Panc1 (cell line): ENCODE measurements around the gene GRK3. TPM values are rescaled to one million over a fixed set of nuclear protein-coding genes. Genes with fewer than 3 reads are reported as not detected.

Experiments used
- ATAC-seq: fragments of 200-7000 bp; cut with Tn5 transposase; 2 replicates; pipeline ENCODE4 v1.9.1; 2020; ENCODE audit warnings: mild to moderate bottlenecking, moderate library complexity
- BruUV-seq: library from RNA; stranded (reverse); fragments of 400-500 nt; replicated peaks from 2 replicates; lab custom pipeline; 2021; lab: Mats Ljungman, UMichigan
- CTCF ChIA-PET: fragments of 300-600 bp; sonication (Branson Sonifier 250); formaldehyde crosslinking; loops from one replicate; lab custom pipeline; 2022; ENCODE audit warnings: antibody characterized with exemption; lab: Charles Lee
- POLR2A ChIA-PET: fragments of 300-600 bp; sonication (Branson Sonifier 250); formaldehyde crosslinking; loops from one replicate; lab custom pipeline; 2022; ENCODE audit warnings: antibody characterized with exemption; lab: Charles Lee
- DNase-seq: peaks from one replicate; pipeline ENCODE4 v3.0.0-alpha.2; 2010; ENCODE audit warnings: low read depth, low spot score
- H3K27ac ChIP-seq: 2 replicates; pipeline ENCODE4 v1.5.1; 2011; ENCODE audit warnings: mild to moderate bottlenecking, low read length, inconsistent platforms
- H3K27me3 ChIP-seq: fragments of 200-500 bp; sonication (Bioruptor generic); 2 replicates; pipeline ENCODE4 v1.6.0; 2014; ENCODE audit warnings: low read length, inconsistent platforms; ENCODE audit not compliant: control insufficient read depth, insufficient read depth
- H3K36me3 ChIP-seq: fragments of 200-500 bp; sonication (Bioruptor generic); 2 replicates; pipeline ENCODE4 v1.5.1; 2014; ENCODE audit warnings: inconsistent platforms, mild to moderate bottlenecking, low read length, moderate library complexity; ENCODE audit not compliant: control insufficient read depth, insufficient read depth
- H3K4me1 ChIP-seq: 2 replicates; pipeline ENCODE4 v1.5.1; 2011; ENCODE audit warnings: inconsistent platforms, mild to moderate bottlenecking, low read length, moderate library complexity; ENCODE audit not compliant: control insufficient read depth, insufficient read depth
- H3K4me3 ChIP-seq, 2 experiments: 2 replicates each; pipeline ENCODE4 v1.5.1; 2011 to 2012; ENCODE audit warnings: low read depth in 2 of 2, low read length in 2 of 2, mild to moderate bottlenecking in 2 of 2, inconsistent platforms in 1 of 2, moderate library complexity in 1 of 2
- H3K9me3 ChIP-seq: fragments of 200-500 bp; sonication (Bioruptor generic); 2 replicates; pipeline ENCODE4 v1.5.1; 2014; ENCODE audit warnings: low read depth, mild to moderate bottlenecking, inconsistent platforms, low read length, moderate library complexity; ENCODE audit not compliant: control insufficient read depth, insufficient read depth
- CTCF ChIP-seq: fragments of 450-650 bp; IDR thresholded peaks from 2 replicates; pipeline ENCODE4 v1.5.1; 2017; ENCODE audit warnings: mild to moderate bottlenecking
- POLR2AphosphoS5 ChIP-seq: IDR thresholded peaks from 2 replicates; pipeline ENCODE4 v1.6.1; 2012; ENCODE audit warnings: mild to moderate bottlenecking, low read depth, low read length, moderate library complexity
- REST ChIP-seq, 2 experiments: IDR thresholded peaks; 2 replicates each; pipeline ENCODE4 v1.6.1; 2011 to 2012; ENCODE audit warnings: low read depth in 2 of 2, control low read depth in 1 of 2, low read length in 1 of 2, mild to moderate bottlenecking in 1 of 2, moderate library complexity in 1 of 2; ENCODE audit not compliant: insufficient read depth in 1 of 2
- SIN3A ChIP-seq: IDR thresholded peaks from 2 replicates; pipeline ENCODE4 v1.6.1; 2012; ENCODE audit warnings: low read depth, mild to moderate bottlenecking, low read length, moderate library complexity, borderline replicate concordance; ENCODE audit not compliant: insufficient read depth
- TCF7L2 ChIP-seq: IDR thresholded peaks from 2 replicates; pipeline ENCODE4 v1.6.1; 2011; ENCODE audit warnings: mild to moderate bottlenecking, low read depth, low read length, inconsistent platforms
- in situ Hi-C: cut with HindIII; loops from 2 replicates; pipeline ENCODE4 v1.10.0; 2016; ENCODE audit warnings: low sequenced_read_pairs, low pct_unique_long_range_greater_than_20kb
- intact Hi-C: fragments of 100-400 bp; cut with micrococcal nuclease; formaldehyde crosslinking; loops from one replicate; pipeline ENCODE4 v1.10.0; 2022; ENCODE audit not compliant: unreplicated experiment
- total RNA-seq: library from RNA; stranded (reverse); gene quantifications from one replicate; pipeline ENCODE4 v1.2.1, GENCODE V29; 2021; ENCODE audit not compliant: unreplicated experiment

The GRK3 gene
- total RNA-seq, 1 experiment from 2014 or later: 12.0 TPM

- Histone ChIP-seq H3K27ac (no peak overlapping the region), H3K27me3 (no peaks in the 10 kb centered on the region), H3K36me3 (no peaks in the 10 kb centered on the region), H3K4me3 (no peak overlapping the region), H3K9me3 (no peaks in the 10 kb centered on the region), H3K4me1 (no peaks in the 10 kb centered on the region)
- intact Hi-C loops (no loop called here), in situ Hi-C loops (no loop called here)
- no peak for ATAC-seq
- TF ChIP-seq POLR2AphosphoS5 (no peak), TCF7L2 (no peak), CTCF (no peak), SIN3A (no peak), REST (IDR thresholded peaks at IDR 0.05; ENCODE audit: insufficient read depth in 1 of 2, low read depth in 2 of 2, low read length in 1 of 2) (no peak)
- POLR2A ChIA-PET: no interaction called here
- CTCF ChIA-PET: no interaction called here
- DNase-seq: no peak
- BruUV-seq: no TSS peak
These were observed 21.6 kb upstream of the GRK3 start for GRCh38 chr22:25542720-25543402.

GRCh38 chr22:25545146-25545545 is 19.3 kb upstream of the GRK3 start:
- no peak overlapping the region for H3K4me3 ChIP-seq
- H3K27ac ChIP-seq: no peak overlapping the region
- H3K9me3 ChIP-seq: no peaks in the 10 kb centered on the region
- DNase-seq (no peak), ATAC-seq (no peak)
- TF ChIP-seq REST (IDR thresholded peaks at IDR 0.05; ENCODE audit: insufficient read depth in 1 of 2, low read depth in 2 of 2, low read length in 1 of 2) (no peak), POLR2AphosphoS5 (no peak), TCF7L2 (no peak), CTCF (no peak), SIN3A (no peak)
- in situ Hi-C loops (no loop called here), intact Hi-C loops (no loop called here)
- ChIA-PET CTCF (no interaction called here), POLR2A (no interaction called here)
- no peaks in the 10 kb centered on the region for H3K36me3 ChIP-seq
- BruUV-seq: no TSS peak
- H3K4me1 ChIP-seq: no peaks in the 10 kb centered on the region
- no peaks in the 10 kb centered on the region for H3K27me3 ChIP-seq
